Right atrium auricular region (tissue), 2 donors: Measurements from ENCODE around the gene OR2D2. TPM values are rescaled to one million over a fixed set of nuclear protein-coding genes. Genes with fewer than 3 reads are reported as not detected.

Experiments used
- DNase-seq: peaks from one replicate; pipeline ENCODE4 v3.0.0-alpha.2; 2019; ENCODE audit warnings: low spot score
- H3K27ac ChIP-seq, 2 donors: fragments of 200-600 bp; sonication (generic); 1 replicate in 1 of 2; 2 replicates in 1 of 2; pipeline ENCODE4 v1.5.1; 2016 to 2019
- H3K27me3 ChIP-seq, 2 donors: fragments of 200-600 bp; sonication (generic); one replicate each; pipeline versions ENCODE4 v1.5.1 to v1.6.0; 2017 to 2019
- H3K36me3 ChIP-seq: fragments of 200-600 bp; sonication (generic); one replicate; pipeline ENCODE4 v1.5.1; 2016
- H3K4me1 ChIP-seq, 2 donors: fragments of 200-600 bp; sonication (generic); one replicate each; pipeline versions ENCODE4 v1.5.1 to v1.6.0; 2017 to 2019
- H3K4me3 ChIP-seq, 2 donors: fragments of 200-600 bp; sonication (generic); 1 replicate in 1 of 2; 2 replicates in 1 of 2; pipeline ENCODE4 v1.5.1; 2017 to 2019; ENCODE audit warnings: mild to moderate bottlenecking in 1 of 2, moderate library complexity in 1 of 2
- H3K9me3 ChIP-seq, 2 donors: fragments of 200-600 bp; sonication (generic); one replicate each; pipeline ENCODE4 v1.5.1; 2019
- CTCF ChIP-seq, 2 donors: fragments of 200-600 bp; sonication (generic); IDR thresholded peaks; one replicate each; pipeline ENCODE4 v1.5.1; 2019; ENCODE audit warnings: antibody characterized with exemption in 2 of 2
- total RNA-seq, 2 donors: library from RNA; depleted of rRNA; stranded (reverse); fragments of >200 nt; gene quantifications; one replicate each; pipeline ENCODE4 v1.1.0, GENCODE V29; 2016

Gene OR2D2, protein sequence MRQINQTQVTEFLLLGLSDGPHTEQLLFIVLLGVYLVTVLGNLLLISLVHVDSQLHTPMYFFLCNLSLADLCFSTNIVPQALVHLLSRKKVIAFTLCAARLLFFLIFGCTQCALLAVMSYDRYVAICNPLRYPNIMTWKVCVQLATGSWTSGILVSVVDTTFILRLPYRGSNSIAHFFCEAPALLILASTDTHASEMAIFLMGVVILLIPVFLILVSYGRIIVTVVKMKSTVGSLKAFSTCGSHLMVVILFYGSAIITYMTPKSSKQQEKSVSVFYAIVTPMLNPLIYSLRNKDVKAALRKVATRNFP
- not detected for total RNA-seq

DNA sequence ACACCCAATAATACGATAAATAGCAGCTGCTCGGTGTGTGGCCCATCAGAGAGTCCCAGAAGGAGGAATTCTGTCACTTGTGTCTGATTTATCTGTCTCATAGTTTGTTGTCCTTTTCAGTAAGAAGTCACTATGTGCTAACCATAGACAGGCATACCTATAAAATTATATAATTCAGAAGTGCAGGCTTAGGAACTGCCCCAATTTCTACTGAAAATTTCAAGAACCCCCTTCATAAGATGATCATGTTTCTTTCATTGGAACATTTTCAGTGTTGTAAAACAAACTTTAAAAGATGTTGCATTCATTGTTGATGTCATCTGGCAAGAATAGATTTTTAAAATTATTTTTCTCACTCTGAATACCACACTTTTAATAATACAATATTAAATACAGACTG lies at the start of gene OR2D2:
Gene OR2D2, minus strand, starts transcription at position 101 of the 400 bp plus-strand sequence. Its CDS starts 0 bp downstream, at position 101.
- Histone ChIP-seq H3K27ac (no peak within 1 kb of the TSS), H3K4me1 (no peaks in the 10 kb centered on the region), H3K27me3 (no peaks in the 10 kb centered on the region), H3K36me3 (no peaks in the 10 kb centered on the region), H3K4me3 (no peak within 1 kb of the TSS), H3K9me3 (peaks cover 0 to 12% of the 10 kb centered on the region in 2 donors)
- no peak for TF ChIP-seq CTCF (IDR thresholded peaks at IDR 0.05)
- DNase-seq = no peak

- no peak for TF ChIP-seq CTCF (IDR thresholded peaks at IDR 0.05)
- Histone ChIP-seq H3K4me3 (no peak overlapping the region), H3K9me3 (no peaks in the 10 kb centered on the region), H3K27ac (no peak overlapping the region), H3K4me1 (no peaks in the 10 kb centered on the region), H3K27me3 (no peaks in the 10 kb centered on the region), H3K36me3 (no peaks in the 10 kb centered on the region)
- no peak for DNase-seq
These were observed 49.7 kb upstream of the OR2D2 start for GRCh38 chr11:6941970-6942369.

DNA sequence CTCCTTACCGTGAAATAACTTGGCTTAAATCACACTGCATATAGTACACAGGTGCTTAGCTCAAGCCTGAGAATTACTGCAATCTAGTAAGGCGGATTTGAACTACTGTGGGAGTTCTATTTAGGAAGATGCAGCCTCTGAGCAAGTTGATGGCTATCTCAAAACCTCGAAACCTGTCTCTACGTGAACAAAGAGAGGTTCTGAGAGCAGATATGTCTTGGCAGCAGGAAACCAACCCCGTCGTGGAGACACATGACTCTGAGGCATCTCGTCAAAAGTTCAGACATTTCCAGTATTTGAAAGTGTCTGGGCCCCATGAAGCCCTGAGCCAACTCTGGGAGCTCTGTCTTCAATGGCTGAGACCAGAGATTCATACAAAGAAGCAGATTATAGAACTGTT lies 39.8 kb upstream of the OR2D2 start:
- peaks cover 0 to 5% of the 10 kb centered on the region in 2 donors for H3K4me1 ChIP-seq
- no peak for DNase-seq
- H3K9me3 ChIP-seq = no peaks in the 10 kb centered on the region
- no peaks in the 10 kb centered on the region for H3K36me3 ChIP-seq
- TF ChIP-seq CTCF (IDR thresholded peaks at IDR 0.05) = no peak
- no peak overlapping the region for H3K4me3 ChIP-seq
- no peaks in the 10 kb centered on the region for H3K27me3 ChIP-seq
- no peak overlapping the region for H3K27ac ChIP-seq

- no peaks in the 10 kb centered on the region for H3K27me3 ChIP-seq
- TF ChIP-seq CTCF (IDR thresholded peaks at IDR 0.05) = no peak
- no peak for DNase-seq
- H3K36me3 ChIP-seq = no peaks in the 10 kb centered on the region
- no peak overlapping the region for H3K27ac ChIP-seq
- no peaks in the 10 kb centered on the region for H3K9me3 ChIP-seq
- H3K4me1 ChIP-seq = peaks cover 0 to 12% of the 10 kb centered on the region in 2 donors
- no peak overlapping the region for H3K4me3 ChIP-seq
These were observed 38.9 kb upstream of the OR2D2 start for GRCh38 chr11:6931146-6931713.

GRCh38 chr11:6928916-6929315 lies 36.6 kb upstream of the OR2D2 start:
- no peak for TF ChIP-seq CTCF (IDR thresholded peaks at IDR 0.05)
- Histone ChIP-seq H3K9me3 (no peaks in the 10 kb centered on the region), H3K27me3 (no peaks in the 10 kb centered on the region), H3K4me1 (peaks cover 0 to 12% of the 10 kb centered on the region in 2 donors), H3K36me3 (no peaks in the 10 kb centered on the region), H3K27ac (no peak overlapping the region), H3K4me3 (no peak overlapping the region)
- no peak for DNase-seq
